Hematopoietic multipotent progenitor cell (in vitro differentiated cells): ENCODE results near the gene EIF2B4. TPM values are rescaled to one million over a fixed set of nuclear protein-coding genes. Genes with fewer than 3 reads are reported as not detected.
A peak's percentile ranks its signal among the peaks of the same experiment; 100 is the strongest.

Experiments used
- DNase-seq, 3 donors: peaks; one replicate each; pipeline ENCODE4 v3.0.0-alpha.2; 2011 to 2015; ENCODE audit warnings: low read depth in 2 of 3, low spot score in 2 of 3
- total RNA-seq: library from RNA; depleted of rRNA; stranded (reverse); fragments of >200 nt; gene quantifications from one replicate; pipeline ENCODE4 v1.2.3, GENCODE V29; 2012

The EIF2B4 gene
- total RNA-seq = 27.2 TPM

GRCh38 chr2:27370026-27370815, at the start of gene EIF2B4, which contains the start of gene SNX17:
TSS of gene EIF2B4 (minus strand) at chr2:27370338. CDS start at chr2:27370314, 24 bp downstream.
TSS of gene SNX17 (plus strand) at chr2:27370616. CDS start at chr2:27370744, 128 bp downstream.
- DNase-seq = peak; percentile 96 to 99 (median 99)

GRCh38 chr2:27416151-27416550, 46.0 kb upstream of the EIF2B4 start:
- no peak for DNase-seq

- no peak for DNase-seq
These were observed 42.4 kb upstream of the EIF2B4 start for GRCh38 chr2:27412419-27413152.

- peak; percentile 86 to 96 (median 94) for DNase-seq
These were observed 39.4 kb upstream of the EIF2B4 start, which contains the start of gene PPM1G for GRCh38 chr2:27409321-27410073. TSS of gene PPM1G (minus strand) at chr2:27409591. CDS start at chr2:27409422, 169 bp downstream.

GRCh38 chr2:27408601-27409320, 38.6 kb upstream of the EIF2B4 start:
- no peak for DNase-seq

- peak in 2 of 3 donors; percentile 12 to 36 for DNase-seq
These were observed 37.8 kb upstream of the EIF2B4 start for GRCh38 chr2:27407798-27408491.

GRCh38 chr2:27400348-27401135, 30.4 kb upstream of the EIF2B4 start:
- DNase-seq = no peak

GRCh38 chr2:27398962-27399361, 28.8 kb upstream of the EIF2B4 start:
- DNase-seq = no peak

- DNase-seq = no peak
These were observed 23.1 kb upstream of the EIF2B4 start for GRCh38 chr2:27393225-27393624.

- DNase-seq = no peak
These were observed 20.9 kb upstream of the EIF2B4 start for GRCh38 chr2:27390822-27391679.

- DNase-seq = no peak
These were observed 11.5 kb upstream of the EIF2B4 start for GRCh38 chr2:27381577-27382181.

- DNase-seq = peak in 2 of 3 donors; percentile 91 to 94
These were observed 10.7 kb upstream of the EIF2B4 start, which contains the start of gene ZNF513 for GRCh38 chr2:27380626-27381545. TSS of gene ZNF513 (minus strand) at chr2:27380734. CDS start at chr2:27380526, 208 bp downstream.

GRCh38 chr2:27379836-27380625, 9.9 kb upstream of the EIF2B4 start:
- peak in 1 of 3 donors; percentile 49 for DNase-seq

- no peak for DNase-seq
These were observed 9.3 kb upstream of the EIF2B4 start for GRCh38 chr2:27379383-27379835.

- no peak for DNase-seq
These were observed 8.7 kb upstream of the EIF2B4 start for GRCh38 chr2:27378809-27379290.
